T-helper 2 cell treated with Interferon-gamma antibody and Interleukin-4, amounts not matched to agents 5 μg/mL and 100 μg/mL, for 36 hours (primary cell): ENCODE results near the gene ACOX2.
A peak's percentile ranks its signal among the peaks of the same experiment; 100 is the strongest.

ENCODE experiments used
- DNase-seq: peaks from one replicate; pipeline ENCODE4 v3.0.0; 2021; ENCODE audit warnings: low spot score
- H3K27ac Mint-ChIP-seq: one replicate; pipeline ENCODE4 v1.8.0; 2021; ENCODE audit warnings: mild to moderate bottlenecking, mixed read lengths
- H3K27me3 Mint-ChIP-seq: one replicate; pipeline ENCODE4 v1.8.0; 2021; ENCODE audit warnings: low read depth, mixed read lengths
- H3K36me3 Mint-ChIP-seq: one replicate; pipeline ENCODE4 v1.8.0; 2021; ENCODE audit warnings: low read depth, mixed read lengths
- H3K4me1 Mint-ChIP-seq: one replicate; pipeline ENCODE4 v1.8.0; 2021; ENCODE audit warnings: low read depth, mixed read lengths
- H3K4me3 Mint-ChIP-seq: one replicate; pipeline ENCODE4 v1.8.0; 2022; ENCODE audit warnings: mild to moderate bottlenecking, moderate library complexity, mixed read lengths
- H3K9me3 Mint-ChIP-seq: one replicate; pipeline ENCODE4 v1.8.0; 2021; ENCODE audit warnings: mixed read lengths

ACOX2 gene

GRCh38 chr3:58572634-58573230, 35.7 kb upstream of the ACOX2 start:
- Mint-ChIP-seq H3K9me3 (no peaks in the 10 kb centered on the region), H3K4me3 (no peak overlapping the region), H3K27me3 (peaks cover 7% of the 10 kb centered on the region), H3K36me3 (no peaks in the 10 kb centered on the region), H3K4me1 (no peaks in the 10 kb centered on the region), H3K27ac (no peak overlapping the region)
- no peak for DNase-seq

- Mint-ChIP-seq H3K27me3 (peaks cover 7% of the 10 kb centered on the region), H3K27ac (no peak overlapping the region), H3K9me3 (no peaks in the 10 kb centered on the region), H3K4me3 (no peak overlapping the region), H3K4me1 (no peaks in the 10 kb centered on the region), H3K36me3 (no peaks in the 10 kb centered on the region)
- no peak for DNase-seq
Measured at GRCh38 chr3:58572013-58572633, 35.1 kb upstream of the ACOX2 start.

DNA sequence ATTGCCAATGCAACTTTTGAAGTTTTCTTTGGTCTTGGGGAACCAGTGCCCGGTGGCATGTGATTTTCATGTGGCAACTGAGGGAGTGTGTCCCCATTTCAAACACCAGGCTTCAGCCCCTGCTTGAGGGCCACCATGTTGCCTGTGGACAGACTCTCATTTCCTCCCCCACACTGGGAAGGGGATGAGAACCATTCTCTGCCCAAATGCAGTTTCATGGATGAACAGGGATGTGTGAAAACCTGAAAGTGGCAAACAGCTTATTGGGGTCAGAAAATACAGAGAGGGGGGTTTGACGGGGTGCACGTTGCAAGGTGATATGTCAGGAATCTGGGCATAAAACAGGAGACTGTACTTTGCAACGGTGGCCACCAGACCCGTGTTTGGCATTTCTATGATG, 33.9 kb upstream of the ACOX2 start:
- no peak overlapping the region for H3K4me3 Mint-ChIP-seq
- H3K27ac Mint-ChIP-seq: no peak overlapping the region
- no peaks in the 10 kb centered on the region for H3K9me3 Mint-ChIP-seq
- no peaks in the 10 kb centered on the region for H3K36me3 Mint-ChIP-seq
- no peaks in the 10 kb centered on the region for H3K4me1 Mint-ChIP-seq
- no peak for DNase-seq
- peaks cover 7% of the 10 kb centered on the region for H3K27me3 Mint-ChIP-seq

DNA sequence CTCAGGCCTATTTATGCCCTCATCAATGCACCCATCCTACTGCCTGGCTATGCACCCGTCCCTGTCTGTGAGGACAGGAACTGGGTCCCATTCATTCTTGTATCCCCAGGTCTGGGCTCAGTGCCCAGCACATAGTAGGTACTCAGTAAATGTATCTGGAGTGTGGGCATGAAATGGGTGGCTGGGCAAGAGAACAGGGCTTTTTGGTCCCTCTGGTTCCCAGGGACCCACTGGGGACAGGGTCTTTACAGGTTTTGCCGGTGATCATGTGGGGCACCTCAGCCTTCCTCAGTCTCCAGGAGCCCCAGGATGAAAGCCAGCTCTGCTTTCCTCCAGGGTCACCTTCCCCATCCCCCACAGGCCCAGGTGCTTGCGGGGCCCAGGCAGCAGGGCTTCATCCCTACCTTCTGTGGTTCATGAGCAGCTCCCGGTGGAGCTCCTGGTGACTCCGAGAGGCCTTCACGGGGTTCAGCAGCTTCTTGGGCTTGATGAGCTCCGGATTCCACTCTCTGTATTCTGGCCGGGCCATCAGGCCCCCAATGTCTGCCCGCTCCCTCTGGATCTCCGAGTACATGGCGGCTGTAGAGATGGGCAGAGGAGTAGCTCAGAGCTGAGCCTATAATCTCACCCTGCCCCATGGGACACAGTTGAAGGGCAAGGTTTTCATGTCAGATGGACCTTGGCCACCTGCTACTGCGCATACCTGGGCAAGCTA, 32.5 kb upstream of the ACOX2 start:
- Mint-ChIP-seq H3K9me3 (no peaks in the 10 kb centered on the region), H3K4me3 (no peak overlapping the region), H3K36me3 (no peaks in the 10 kb centered on the region)

GRCh38 chr3:58568572-58569286, 31.7 kb upstream of the ACOX2 start:
- peak; percentile 51 for DNase-seq
- H3K4me1 Mint-ChIP-seq: no peaks in the 10 kb centered on the region
- no peak overlapping the region for H3K4me3 Mint-ChIP-seq
- no peaks in the 10 kb centered on the region for H3K36me3 Mint-ChIP-seq
- peaks cover 7% of the 10 kb centered on the region for H3K27me3 Mint-ChIP-seq
- H3K9me3 Mint-ChIP-seq: no peaks in the 10 kb centered on the region
- H3K27ac Mint-ChIP-seq: no peak overlapping the region

More for the DNA sequence above, 32.5 kb upstream of the ACOX2 start:
- DNase-seq: no peak
- H3K27me3 Mint-ChIP-seq: peaks cover 7% of the 10 kb centered on the region
- H3K4me1 Mint-ChIP-seq: no peaks in the 10 kb centered on the region
- no peak overlapping the region for H3K27ac Mint-ChIP-seq

DNA sequence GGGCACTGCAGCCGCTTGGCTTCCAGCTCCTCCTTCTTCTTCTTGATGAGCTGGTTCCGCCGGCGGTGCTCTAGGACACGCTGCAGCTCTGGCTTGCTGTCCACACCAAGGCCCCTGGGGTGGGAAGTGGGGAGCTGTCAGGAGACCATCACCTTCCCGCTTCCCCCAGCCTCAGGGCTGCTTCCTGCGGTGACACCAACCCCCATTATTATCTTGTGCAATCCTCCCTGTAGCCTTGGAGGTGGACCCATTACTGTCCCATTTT, 30.2 kb upstream of the ACOX2 start:
- Mint-ChIP-seq H3K36me3 (no peaks in the 10 kb centered on the region), H3K27ac (no peak overlapping the region), H3K9me3 (no peaks in the 10 kb centered on the region), H3K4me1 (no peaks in the 10 kb centered on the region), H3K4me3 (no peak overlapping the region), H3K27me3 (peaks cover 5% of the 10 kb centered on the region)
- no peak for DNase-seq

GRCh38 chr3:58566398-58567250, 29.6 kb upstream of the ACOX2 start:
- H3K4me3 Mint-ChIP-seq: no peak overlapping the region
- no peaks in the 10 kb centered on the region for H3K9me3 Mint-ChIP-seq
- no peak overlapping the region for H3K27ac Mint-ChIP-seq
- H3K27me3 Mint-ChIP-seq: peaks cover 4% of the 10 kb centered on the region
- no peaks in the 10 kb centered on the region for H3K36me3 Mint-ChIP-seq
- H3K4me1 Mint-ChIP-seq: no peaks in the 10 kb centered on the region
- no peak for DNase-seq

- no peaks in the 10 kb centered on the region for H3K4me1 Mint-ChIP-seq
- H3K4me3 Mint-ChIP-seq: no peak overlapping the region
- peaks cover 2% of the 10 kb centered on the region for H3K27me3 Mint-ChIP-seq
- H3K27ac Mint-ChIP-seq: no peak overlapping the region
- no peaks in the 10 kb centered on the region for H3K36me3 Mint-ChIP-seq
- DNase-seq: no peak
- H3K9me3 Mint-ChIP-seq: no peaks in the 10 kb centered on the region
Measured at GRCh38 chr3:58565621-58566397, 28.8 kb upstream of the ACOX2 start.

DNA sequence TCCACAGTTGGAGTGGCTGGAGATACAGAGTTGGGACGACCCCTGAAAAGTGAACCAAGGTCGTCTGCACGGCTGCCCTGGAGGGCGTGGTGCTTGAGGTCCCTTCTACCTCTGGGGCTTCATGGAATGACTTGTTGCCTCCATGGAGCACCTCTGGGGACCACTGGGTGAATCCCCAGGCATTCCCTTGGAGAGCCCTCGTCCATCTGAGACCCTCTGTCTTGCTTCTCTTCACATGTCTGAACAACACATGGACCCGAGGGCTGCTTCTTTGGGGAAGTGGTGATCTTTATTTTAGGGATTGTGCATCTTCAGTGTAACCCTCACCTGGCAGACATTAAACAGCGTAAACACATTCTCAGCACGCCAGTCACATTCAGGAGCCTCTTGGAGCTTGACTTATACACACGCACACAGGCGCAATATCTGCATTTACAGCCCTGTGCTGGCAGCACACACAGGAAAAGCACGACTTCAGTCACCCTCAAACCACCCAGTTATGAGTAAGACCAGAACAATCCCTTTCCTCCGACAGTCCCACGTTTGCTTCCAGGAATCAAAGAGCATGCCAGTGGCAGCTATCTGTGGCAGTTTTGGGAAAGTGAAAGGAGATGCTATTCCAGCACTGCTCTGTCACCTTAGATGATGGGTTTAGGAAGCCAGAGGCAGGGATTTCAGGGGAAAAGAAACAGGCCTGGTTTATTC, 27.6 kb upstream of the ACOX2 start:
- DNase-seq: no peak
- no peaks in the 10 kb centered on the region for H3K9me3 Mint-ChIP-seq
- H3K4me3 Mint-ChIP-seq: no peak overlapping the region
- no peaks in the 10 kb centered on the region for H3K27me3 Mint-ChIP-seq
- H3K4me1 Mint-ChIP-seq: no peaks in the 10 kb centered on the region
- no peak overlapping the region for H3K27ac Mint-ChIP-seq
- no peaks in the 10 kb centered on the region for H3K36me3 Mint-ChIP-seq

GRCh38 chr3:58564054-58564453, 27.1 kb upstream of the ACOX2 start:
- Mint-ChIP-seq H3K27ac (no peak overlapping the region), H3K4me3 (no peak overlapping the region), H3K27me3 (no peaks in the 10 kb centered on the region), H3K4me1 (no peaks in the 10 kb centered on the region), H3K36me3 (no peaks in the 10 kb centered on the region), H3K9me3 (no peaks in the 10 kb centered on the region)
- no peak for DNase-seq

DNA sequence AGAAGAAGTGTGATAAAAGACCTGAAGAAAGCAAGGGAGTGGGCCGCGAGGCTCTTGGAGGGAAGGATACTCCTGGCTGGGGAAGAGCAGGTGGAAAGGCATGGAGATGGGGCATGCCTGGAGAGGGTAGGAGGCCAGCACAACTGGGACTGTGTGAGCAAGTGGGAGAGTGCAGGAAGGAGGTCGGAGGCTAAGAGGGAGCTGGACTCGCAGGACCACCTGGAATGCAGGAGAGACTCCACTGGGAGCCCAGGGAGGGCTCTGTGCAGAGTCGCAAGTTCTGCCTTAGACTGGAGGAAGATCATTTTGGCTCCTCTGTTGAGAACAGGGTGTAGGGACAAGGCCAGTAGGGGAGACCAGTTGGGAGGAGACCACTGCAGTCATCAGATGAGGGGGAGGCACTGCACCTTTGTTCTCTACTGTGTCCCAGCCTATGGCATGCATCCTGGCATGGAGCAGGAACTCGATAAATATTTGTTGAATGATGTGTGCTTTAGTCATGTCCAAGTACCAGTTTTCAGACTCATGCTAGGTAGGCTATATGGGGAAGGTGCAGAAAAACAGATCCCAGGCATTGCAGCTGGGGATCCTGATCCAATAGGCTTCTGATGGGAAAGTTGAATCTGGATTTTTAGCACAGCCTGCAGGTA, 26.5 kb upstream of the ACOX2 start:
- Mint-ChIP-seq H3K4me3 (no peak overlapping the region), H3K27me3 (no peaks in the 10 kb centered on the region), H3K27ac (no peak overlapping the region), H3K4me1 (no peaks in the 10 kb centered on the region), H3K9me3 (no peaks in the 10 kb centered on the region), H3K36me3 (no peaks in the 10 kb centered on the region)
- DNase-seq: no peak

DNA sequence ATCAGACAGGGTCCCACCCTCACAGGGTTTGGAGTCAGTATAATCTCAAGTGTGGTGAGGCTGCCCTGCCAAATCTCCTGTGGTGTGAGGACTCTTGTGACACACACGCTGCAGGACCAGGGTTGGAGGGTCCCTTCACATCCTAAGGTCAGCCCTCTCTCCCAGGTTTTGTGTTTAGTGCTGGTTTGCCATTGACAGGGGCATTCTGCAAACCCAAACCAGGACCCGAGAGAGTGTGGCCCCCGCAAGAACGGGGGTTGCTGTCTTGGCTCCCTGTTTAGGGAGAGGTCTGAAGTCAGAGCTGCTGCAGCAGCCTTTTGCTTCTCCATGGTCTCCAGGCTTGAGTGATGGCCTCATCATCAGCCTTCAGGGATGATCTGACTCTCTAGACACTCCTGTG, 25.5 kb upstream of the ACOX2 start:
- Mint-ChIP-seq H3K9me3 (no peaks in the 10 kb centered on the region), H3K4me3 (no peak overlapping the region), H3K27ac (no peak overlapping the region), H3K4me1 (no peaks in the 10 kb centered on the region), H3K36me3 (no peaks in the 10 kb centered on the region), H3K27me3 (no peaks in the 10 kb centered on the region)
- no peak for DNase-seq
